Measurements from ENCODE around the gene TXNRD1.
A peak's percentile ranks its signal among the peaks of the same experiment; 100 is the strongest.

The TXNRD1 gene

DNA sequence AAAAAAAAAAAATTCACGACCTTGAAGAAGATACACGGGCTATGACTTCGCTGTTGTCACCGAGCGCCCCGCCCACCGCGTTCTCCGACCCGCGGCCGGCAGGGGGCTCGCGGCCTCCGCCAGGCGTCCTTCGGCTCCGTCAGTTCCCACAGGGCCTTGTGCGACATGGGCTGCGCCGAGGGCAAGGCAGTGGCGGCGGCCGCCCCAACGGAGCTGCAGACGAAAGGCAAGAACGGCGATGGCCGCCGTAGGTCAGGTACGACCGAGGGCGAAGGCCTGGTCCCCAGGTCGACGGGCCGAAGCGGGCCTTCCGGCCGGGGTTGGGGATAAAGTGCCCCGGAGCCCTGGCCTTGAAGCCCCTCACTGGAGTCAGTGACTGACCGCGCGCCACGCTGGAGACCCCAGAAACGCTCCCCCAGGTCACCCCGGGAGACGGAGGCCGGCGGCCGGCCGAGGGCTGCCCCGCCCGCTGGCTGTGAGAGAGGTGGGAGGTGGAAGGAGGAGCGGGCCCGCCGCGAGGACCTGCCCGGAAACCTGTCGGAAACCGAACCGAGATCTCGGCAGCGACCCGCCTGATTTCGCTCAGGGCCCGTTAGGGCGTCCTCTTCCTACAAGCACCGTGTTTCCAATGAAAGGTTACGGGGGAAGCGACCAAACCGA is at the start of gene TXNRD1:
Gene TXNRD1, plus strand, starts transcription at position 142 of the 660 bp plus-strand sequence. Its CDS starts 24 bp downstream, at position 166.
- in situ Hi-C loops (cut with MboI; ENCODE audit: low sequenced_read_pairs, unreplicated experiment) = no loop called here
- TF ChIP-seq, protein P1, sequence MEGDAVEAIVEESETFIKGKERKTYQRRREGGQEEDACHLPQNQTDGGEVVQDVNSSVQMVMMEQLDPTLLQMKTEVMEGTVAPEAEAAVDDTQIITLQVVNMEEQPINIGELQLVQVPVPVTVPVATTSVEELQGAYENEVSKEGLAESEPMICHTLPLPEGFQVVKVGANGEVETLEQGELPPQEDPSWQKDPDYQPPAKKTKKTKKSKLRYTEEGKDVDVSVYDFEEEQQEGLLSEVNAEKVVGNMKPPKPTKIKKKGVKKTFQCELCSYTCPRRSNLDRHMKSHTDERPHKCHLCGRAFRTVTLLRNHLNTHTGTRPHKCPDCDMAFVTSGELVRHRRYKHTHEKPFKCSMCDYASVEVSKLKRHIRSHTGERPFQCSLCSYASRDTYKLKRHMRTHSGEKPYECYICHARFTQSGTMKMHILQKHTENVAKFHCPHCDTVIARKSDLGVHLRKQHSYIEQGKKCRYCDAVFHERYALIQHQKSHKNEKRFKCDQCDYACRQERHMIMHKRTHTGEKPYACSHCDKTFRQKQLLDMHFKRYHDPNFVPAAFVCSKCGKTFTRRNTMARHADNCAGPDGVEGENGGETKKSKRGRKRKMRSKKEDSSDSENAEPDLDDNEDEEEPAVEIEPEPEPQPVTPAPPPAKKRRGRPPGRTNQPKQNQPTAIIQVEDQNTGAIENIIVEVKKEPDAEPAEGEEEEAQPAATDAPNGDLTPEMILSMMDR (IDR thresholded peaks at IDR 0.05; ENCODE audit: borderline replicate concordance, control extremely low read depth, extremely low read depth, insufficient read depth, missing control alignments) = peak; percentile 84
- peak; percentile 93 for DNase-seq (ENCODE audit: low spot score)

GRCh38 chr12:104165801-104166200 is 49.8 kb upstream of the TXNRD1 start:
- TF ChIP-seq, protein P1 (IDR thresholded peaks at IDR 0.05; ENCODE audit: borderline replicate concordance, control extremely low read depth, extremely low read depth, insufficient read depth, missing control alignments) = no peak
- in situ Hi-C loops (cut with MboI; ENCODE audit: low sequenced_read_pairs, unreplicated experiment) = no loop called here
- DNase-seq (ENCODE audit: low spot score) = no peak

DNA sequence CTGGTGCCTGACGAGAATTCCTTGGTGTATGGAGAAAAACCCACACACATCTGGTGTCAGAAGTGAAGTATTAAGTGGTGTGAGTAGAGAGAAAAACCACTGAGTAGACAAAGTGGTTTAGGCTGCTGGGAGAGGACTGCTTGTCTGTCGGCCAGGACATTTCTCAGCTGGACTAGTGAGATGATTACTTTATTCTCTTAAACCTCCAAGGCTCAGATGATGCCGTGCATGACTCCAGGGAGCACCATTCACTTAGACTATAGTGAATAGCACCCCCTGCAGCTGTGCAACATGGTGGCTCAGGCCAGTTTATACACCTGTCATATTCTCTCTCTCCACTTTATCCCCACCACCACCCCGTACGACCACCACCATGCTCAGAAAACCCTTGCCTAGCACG is 49.1 kb upstream of the TXNRD1 start:
- TF ChIP-seq, protein P1 (IDR thresholded peaks at IDR 0.05; ENCODE audit: borderline replicate concordance, control extremely low read depth, extremely low read depth, insufficient read depth, missing control alignments) = no peak
- no peak for DNase-seq (ENCODE audit: low spot score)
- in situ Hi-C loops (cut with MboI; ENCODE audit: low sequenced_read_pairs, unreplicated experiment) = no loop called here

DNA sequence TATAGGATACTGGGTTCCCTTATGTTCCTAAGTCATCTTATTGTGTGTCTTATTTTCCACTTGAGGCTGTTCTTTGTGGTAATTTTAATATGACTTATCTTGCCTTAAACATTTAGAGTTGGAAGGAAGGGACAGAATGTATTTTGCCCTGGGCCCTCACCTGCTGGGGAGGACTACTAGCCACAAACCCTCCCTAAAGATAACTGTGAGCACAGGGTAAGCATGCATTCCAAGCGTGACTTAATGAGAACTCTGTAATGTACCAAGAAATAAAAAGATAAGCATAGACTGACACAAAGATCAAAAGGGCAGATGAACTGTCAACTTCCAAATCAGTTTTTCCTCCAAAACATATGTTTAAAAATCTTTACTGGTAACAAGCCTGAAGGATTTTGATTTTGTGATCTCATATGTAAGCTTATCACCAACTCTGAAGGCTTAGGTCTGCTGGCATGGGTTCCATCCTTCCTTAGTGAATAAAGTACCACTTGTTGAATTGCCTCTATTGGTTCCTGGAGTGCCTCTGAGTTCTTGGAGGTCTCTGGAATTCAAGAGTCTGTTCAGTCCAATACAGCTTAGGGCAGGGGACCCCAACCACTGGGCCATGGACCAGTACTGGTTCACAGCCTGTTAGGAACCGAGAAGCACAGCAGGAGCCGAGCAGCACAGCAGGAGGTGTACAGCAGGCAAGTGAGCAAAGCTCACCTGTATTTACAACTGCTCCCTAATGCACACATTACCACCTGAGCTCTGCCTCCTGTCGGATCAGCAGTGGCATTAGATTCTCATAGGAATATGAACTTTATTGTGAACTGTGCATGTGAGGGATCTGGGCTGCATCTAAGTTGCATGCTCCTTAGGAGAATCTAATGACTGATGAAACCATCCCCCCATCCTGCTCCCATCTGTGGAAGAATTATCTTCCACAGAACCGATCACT is 47.8 kb upstream of the TXNRD1 start:
- no peak for DNase-seq (ENCODE audit: low spot score)

DNA sequence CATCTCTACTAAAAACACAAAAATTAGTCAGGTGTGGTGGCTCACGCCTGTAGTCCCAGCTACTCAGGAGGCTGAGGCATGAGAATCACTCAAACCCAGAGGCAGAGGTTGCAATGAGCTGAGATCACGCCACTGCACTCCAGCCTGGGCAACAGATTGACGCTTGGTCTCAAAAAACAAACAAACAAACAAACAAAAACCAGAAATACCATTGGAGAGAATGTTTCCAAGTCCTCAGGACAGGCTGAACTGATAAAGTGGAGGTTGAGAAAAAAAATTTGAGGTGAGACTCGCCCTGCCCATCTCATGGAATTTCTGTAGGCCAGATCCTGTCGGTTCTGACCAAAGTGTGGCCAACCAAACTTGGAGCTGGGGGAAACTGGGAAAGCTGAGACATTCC is 47.0 kb upstream of the TXNRD1 start:
- TF ChIP-seq, protein P1 (IDR thresholded peaks at IDR 0.05; ENCODE audit: borderline replicate concordance, control extremely low read depth, extremely low read depth, insufficient read depth, missing control alignments) = no peak
- in situ Hi-C loops (cut with MboI; ENCODE audit: low sequenced_read_pairs, unreplicated experiment) = no loop called here
- no peak for DNase-seq (ENCODE audit: low spot score)

More for the DNA sequence above, 47.8 kb upstream of the TXNRD1 start:
- TF ChIP-seq, protein P1 (IDR thresholded peaks at IDR 0.05; ENCODE audit: borderline replicate concordance, control extremely low read depth, extremely low read depth, insufficient read depth, missing control alignments) = no peak
- in situ Hi-C loops (cut with MboI; ENCODE audit: low sequenced_read_pairs, unreplicated experiment) = no loop called here

- no peak for DNase-seq (ENCODE audit: low spot score)
- in situ Hi-C loops (cut with MboI; ENCODE audit: low sequenced_read_pairs, unreplicated experiment) = no loop called here
- TF ChIP-seq, protein P1 (IDR thresholded peaks at IDR 0.05; ENCODE audit: borderline replicate concordance, control extremely low read depth, extremely low read depth, insufficient read depth, missing control alignments) = no peak
These were observed 43.6 kb upstream of the TXNRD1 start for GRCh38 chr12:104171785-104172569.

Data from GM13976 (cell line).